Thyroid gland (tissue), 4 donors: Measurements from ENCODE around the gene ARMC2. TPM values are rescaled to one million over a fixed set of nuclear protein-coding genes. Genes with fewer than 3 reads are reported as not detected.

Experiments used
- DNase-seq, 2 donors: peaks; one replicate each; pipeline ENCODE4 v3.0.0-alpha.2; 2019
- H3K27ac ChIP-seq, 3 donors: fragments of 200-600 bp; sonication (generic); 1 replicate in 2 of 3; 2 replicates in 1 of 3; pipeline ENCODE4 v1.5.1; 2016 to 2019; ENCODE audit warnings: mild to moderate bottlenecking in 1 of 3, moderate library complexity in 1 of 3
- H3K27me3 ChIP-seq: fragments of 200-600 bp; sonication (generic); one replicate; pipeline ENCODE4 v1.5.1; 2019
- H3K36me3 ChIP-seq, 2 donors: fragments of 200-600 bp; sonication (generic); one replicate each; pipeline ENCODE4 v1.5.1; 2016 to 2019
- H3K4me1 ChIP-seq, 2 donors: fragments of 200-600 bp; sonication (generic); one replicate each; pipeline ENCODE4 v1.5.1; 2017 to 2019
- H3K4me3 ChIP-seq, 3 donors: fragments of 200-600 bp; sonication (generic); replicated peaks in 1 of 3; 1 replicate in 2 of 3; 2 replicates in 1 of 3; pipeline ENCODE4 v1.5.1; 2016; ENCODE audit warnings: mild to moderate bottlenecking in 1 of 3
- H3K9me3 ChIP-seq: fragments of 200-600 bp; sonication (generic); one replicate; pipeline ENCODE4 v1.5.1; 2017
- CTCF ChIP-seq, 6 experiments: fragments of 200-600 bp in 3 of 6; fragments of 450-650 bp in 3 of 6; sonication (generic) in 3 of 6; IDR thresholded peaks; one replicate each; pipeline ENCODE4 v1.5.1; 2016 to 2019; ENCODE audit warnings: antibody characterized with exemption in 6 of 6, mild to moderate bottlenecking in 2 of 6, inconsistent platforms in 1 of 6, moderate library complexity in 1 of 6
- POLR2A ChIP-seq, 2 donors: fragments of 450-650 bp; IDR thresholded peaks; one replicate each; pipeline ENCODE4 v1.6.1; 2017; ENCODE audit warnings: antibody characterized with exemption in 2 of 2, mild to moderate bottlenecking in 2 of 2, moderate library complexity in 1 of 2
- WGBS, 2 donors: methylation state at CpG; one replicate each; pipeline ENCODE4 v1.1.5; 2017; 5-methylcytosine and 5-hydroxymethylcytosine counted together
- intact Hi-C: fragments of 100-400 bp; cut with DNase I; formaldehyde crosslinking; loops from one replicate; pipeline ENCODE4 v1.15.1; 2023
- total RNA-seq, 4 donors: library from RNA; depleted of rRNA; stranded (reverse); fragments of >200 nt; gene quantifications; one replicate each; pipeline ENCODE4 v1.2.3, GENCODE V29; 2016

The ARMC2 gene
- total RNA-seq, 4 donors from 2014 or later: 5.2 to 9.3 (median 6.9) TPM

GRCh38 chr6:109013656-109014305 lies 165.6 kb downstream of the ARMC2 start:
- Histone ChIP-seq H3K27ac (peak overlapping the region in 2 of 3 donors; percentile 53 to 97), H3K36me3 (no peaks in the 10 kb centered on the region), H3K4me1 (peaks cover 40 to 41% of the 10 kb centered on the region in 2 donors), H3K27me3 (no peaks in the 10 kb centered on the region), H3K9me3 (no peaks in the 10 kb centered on the region), H3K4me3 (no peak overlapping the region)
- intact Hi-C loops: loop anchor here (10.0 kb wide), 1 partner anchor 51 kb away; no protein-coding TSS in a partner anchor
- 54 to 61% methylated on average over 2 of the region's 2 CpGs for WGBS, 2 donors
- no peak for DNase-seq
- no peak for TF ChIP-seq CTCF (IDR thresholded peaks at IDR 0.05)
- no peak for TF ChIP-seq POLR2A (IDR thresholded peaks at IDR 0.05)

GRCh38 chr6:109014606-109015005 lies 166.4 kb downstream of the ARMC2 start:
- H3K4me1 ChIP-seq: peaks cover 45 to 47% of the 10 kb centered on the region in 2 donors
- H3K27ac ChIP-seq: peak overlapping the region; percentile 2 to 97 (median 53)
- no peak overlapping the region for H3K4me3 ChIP-seq
- intact Hi-C loops: loop anchor here (10.0 kb wide), 1 partner anchor 50 kb away; no protein-coding TSS in a partner anchor
- TF ChIP-seq CTCF (IDR thresholded peaks at IDR 0.05) (no peak), POLR2A (IDR thresholded peaks at IDR 0.05) (no peak)
- WGBS, 2 donors: 85 to 93% methylated on average over 2 of the region's 2 CpGs
- H3K9me3 ChIP-seq: no peaks in the 10 kb centered on the region
- no peaks in the 10 kb centered on the region for H3K27me3 ChIP-seq
- H3K36me3 ChIP-seq: no peaks in the 10 kb centered on the region
- DNase-seq: no peak

GRCh38 chr6:109015176-109015575 lies 167.0 kb downstream of the ARMC2 start:
- TF ChIP-seq CTCF (IDR thresholded peaks at IDR 0.05): no peak
- TF ChIP-seq POLR2A (IDR thresholded peaks at IDR 0.05): no peak
- Histone ChIP-seq H3K4me1 (peaks cover 47 to 52% of the 10 kb centered on the region in 2 donors), H3K36me3 (no peaks in the 10 kb centered on the region), H3K4me3 (no peak overlapping the region), H3K27me3 (no peaks in the 10 kb centered on the region), H3K9me3 (no peaks in the 10 kb centered on the region), H3K27ac (peak overlapping the region in 2 of 3 donors; percentile 7 to 53)
- DNase-seq: no peak
- intact Hi-C loops: loop anchor here (10.0 kb wide), 1 partner anchor 50 kb away; no protein-coding TSS in a partner anchor

DNA sequence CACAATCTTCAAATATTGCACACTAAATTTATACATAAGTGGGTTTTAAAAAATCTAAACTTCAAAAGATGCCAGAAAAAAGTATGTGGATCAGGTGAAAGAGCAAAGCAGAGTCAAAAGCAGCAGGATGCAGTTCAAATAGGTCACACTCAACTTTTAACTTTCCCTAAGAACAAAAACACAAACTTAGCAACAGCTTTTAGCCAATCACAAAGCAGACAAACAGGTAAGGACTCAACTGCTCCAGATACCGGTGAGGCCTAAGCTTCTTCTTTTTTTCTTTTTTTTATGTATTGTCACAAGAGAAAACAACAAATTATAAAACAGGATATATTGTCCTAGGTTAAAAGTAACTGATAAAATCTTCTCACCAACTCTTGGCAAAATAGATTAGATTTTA lies 171.7 kb downstream of the ARMC2 start:
- TF ChIP-seq CTCF (IDR thresholded peaks at IDR 0.05) (no peak), POLR2A (IDR thresholded peaks at IDR 0.05) (no peak)
- Histone ChIP-seq H3K4me3 (no peak overlapping the region), H3K27ac (no peak overlapping the region), H3K36me3 (no peaks in the 10 kb centered on the region), H3K27me3 (no peaks in the 10 kb centered on the region), H3K9me3 (no peaks in the 10 kb centered on the region), H3K4me1 (peaks cover 28 to 30% of the 10 kb centered on the region in 2 donors)
- no peak for DNase-seq
- intact Hi-C loops: loop anchor here (10.0 kb wide), 1 partner anchor 45 kb away; no protein-coding TSS in a partner anchor
- WGBS, 2 donors: 24 to 26% methylated on average over 1 of the region's 1 CpG

DNA sequence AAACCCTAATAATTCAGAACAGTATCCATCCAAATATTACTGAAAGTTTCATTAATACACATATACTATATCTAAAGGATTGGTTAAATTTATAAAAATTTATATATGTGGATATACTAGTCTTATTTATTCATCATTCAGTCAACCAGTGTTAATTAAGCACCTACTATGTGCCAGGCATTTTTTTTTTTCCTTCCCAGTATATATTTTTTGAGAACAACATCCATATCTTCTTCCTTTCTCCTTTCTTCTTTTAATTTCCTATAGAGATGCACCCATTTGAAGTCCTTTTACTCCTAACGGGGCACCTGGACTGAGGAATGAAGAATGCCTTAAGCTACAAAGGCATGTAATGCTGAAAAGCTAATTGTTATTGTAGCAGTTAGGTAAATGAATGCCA lies 173.6 kb downstream of the ARMC2 start:
- intact Hi-C loops: no loop called here
- H3K9me3 ChIP-seq: no peaks in the 10 kb centered on the region
- H3K27ac ChIP-seq: no peak overlapping the region
- H3K36me3 ChIP-seq: no peaks in the 10 kb centered on the region
- H3K27me3 ChIP-seq: no peaks in the 10 kb centered on the region
- no peak for TF ChIP-seq CTCF (IDR thresholded peaks at IDR 0.05)
- TF ChIP-seq POLR2A (IDR thresholded peaks at IDR 0.05): no peak
- WGBS, 2 donors: 96 to 98% methylated on average over 1 of the region's 1 CpG
- peaks cover 26% of the 10 kb centered on the region in 2 donors for H3K4me1 ChIP-seq
- H3K4me3 ChIP-seq: no peak overlapping the region
- DNase-seq: no peak
